Measurements from ENCODE around the gene CCT6B. TPM values are rescaled to one million over a fixed set of nuclear protein-coding genes. Genes with fewer than 3 reads are reported as not detected.
A peak's percentile ranks its signal among the peaks of the same experiment; 100 is the strongest.

The CCT6B gene
- total RNA-seq, 2 experiments from 2014 or later: 1.4 to 1.8 TPM

DNA sequence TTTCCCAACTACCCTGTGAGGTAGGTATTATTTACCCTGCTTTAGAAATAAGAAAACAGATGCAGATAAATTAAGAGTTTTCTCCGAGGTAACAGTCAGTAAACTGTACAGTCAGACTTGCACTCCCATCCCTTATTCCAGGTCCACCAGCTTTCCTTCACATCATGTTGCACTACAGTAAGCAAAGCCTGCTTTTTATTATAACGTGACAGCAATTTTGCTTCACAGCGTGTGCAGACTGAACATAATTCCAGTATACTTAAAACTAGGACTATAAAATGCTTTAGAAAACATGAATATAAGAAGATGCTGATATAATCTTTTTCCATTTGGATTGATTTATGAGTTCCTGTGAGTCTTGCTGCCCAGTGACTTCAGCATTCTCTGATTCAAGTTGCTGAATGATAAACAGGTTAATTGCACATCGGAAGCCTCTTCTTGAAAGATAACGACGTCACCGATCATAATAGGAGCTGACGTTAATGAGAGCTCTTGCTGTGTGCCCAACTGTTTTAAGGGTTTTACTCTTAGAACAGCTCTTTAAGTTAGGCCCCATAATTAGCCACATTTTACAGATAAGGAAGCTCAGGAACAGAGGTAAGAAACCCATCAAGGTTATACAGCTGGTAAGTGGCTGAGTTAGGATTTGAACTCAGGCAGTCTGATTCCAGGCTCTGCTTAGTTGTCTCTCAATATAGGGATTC lies 20.4 kb upstream of the CCT6B start:
- H3K4me3 Mint-ChIP-seq: peak overlapping the region; percentile 84
- no peaks in the 10 kb centered on the region for H3K9me3 Mint-ChIP-seq
- H3K27me3 Mint-ChIP-seq: no peaks in the 10 kb centered on the region
- peak overlapping the region; percentile 89 for H3K27ac Mint-ChIP-seq
- intact Hi-C loops (cut with micrococcal nuclease): loop anchor here (1.0 to 5.0 kb wide), 3 partner anchors 20 to 106 kb away; partner anchors contain the start of genes CCT6B, RFFL and ZNF830
- no peak for ATAC-seq
- POLR2A ChIA-PET: interaction anchor here (0.7 to 6.3 kb wide), 17 partner anchors 9 to 597 kb away, joined by 3 to 51 read pairs (median 6); partner anchors contain the start of genes CCT6B, PEX12, RAD51D and RFFL
- H3K4me1 Mint-ChIP-seq (ENCODE audit: low read depth): peaks cover 45% of the 10 kb centered on the region
- DNase-seq: no peak
- CTCF ChIA-PET: interaction anchor here (0.6 to 3.9 kb wide), 13 partner anchors 8 to 758 kb away, joined by 3 to 28 read pairs (median 4); partner anchors contain the start of gene RAD51D
- TF ChIP-seq, protein P1, sequence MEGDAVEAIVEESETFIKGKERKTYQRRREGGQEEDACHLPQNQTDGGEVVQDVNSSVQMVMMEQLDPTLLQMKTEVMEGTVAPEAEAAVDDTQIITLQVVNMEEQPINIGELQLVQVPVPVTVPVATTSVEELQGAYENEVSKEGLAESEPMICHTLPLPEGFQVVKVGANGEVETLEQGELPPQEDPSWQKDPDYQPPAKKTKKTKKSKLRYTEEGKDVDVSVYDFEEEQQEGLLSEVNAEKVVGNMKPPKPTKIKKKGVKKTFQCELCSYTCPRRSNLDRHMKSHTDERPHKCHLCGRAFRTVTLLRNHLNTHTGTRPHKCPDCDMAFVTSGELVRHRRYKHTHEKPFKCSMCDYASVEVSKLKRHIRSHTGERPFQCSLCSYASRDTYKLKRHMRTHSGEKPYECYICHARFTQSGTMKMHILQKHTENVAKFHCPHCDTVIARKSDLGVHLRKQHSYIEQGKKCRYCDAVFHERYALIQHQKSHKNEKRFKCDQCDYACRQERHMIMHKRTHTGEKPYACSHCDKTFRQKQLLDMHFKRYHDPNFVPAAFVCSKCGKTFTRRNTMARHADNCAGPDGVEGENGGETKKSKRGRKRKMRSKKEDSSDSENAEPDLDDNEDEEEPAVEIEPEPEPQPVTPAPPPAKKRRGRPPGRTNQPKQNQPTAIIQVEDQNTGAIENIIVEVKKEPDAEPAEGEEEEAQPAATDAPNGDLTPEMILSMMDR (IDR thresholded peaks at IDR 0.05): peak; percentile 11
- H3K36me3 Mint-ChIP-seq (ENCODE audit: low read depth): peaks cover 32% of the 10 kb centered on the region

DNA sequence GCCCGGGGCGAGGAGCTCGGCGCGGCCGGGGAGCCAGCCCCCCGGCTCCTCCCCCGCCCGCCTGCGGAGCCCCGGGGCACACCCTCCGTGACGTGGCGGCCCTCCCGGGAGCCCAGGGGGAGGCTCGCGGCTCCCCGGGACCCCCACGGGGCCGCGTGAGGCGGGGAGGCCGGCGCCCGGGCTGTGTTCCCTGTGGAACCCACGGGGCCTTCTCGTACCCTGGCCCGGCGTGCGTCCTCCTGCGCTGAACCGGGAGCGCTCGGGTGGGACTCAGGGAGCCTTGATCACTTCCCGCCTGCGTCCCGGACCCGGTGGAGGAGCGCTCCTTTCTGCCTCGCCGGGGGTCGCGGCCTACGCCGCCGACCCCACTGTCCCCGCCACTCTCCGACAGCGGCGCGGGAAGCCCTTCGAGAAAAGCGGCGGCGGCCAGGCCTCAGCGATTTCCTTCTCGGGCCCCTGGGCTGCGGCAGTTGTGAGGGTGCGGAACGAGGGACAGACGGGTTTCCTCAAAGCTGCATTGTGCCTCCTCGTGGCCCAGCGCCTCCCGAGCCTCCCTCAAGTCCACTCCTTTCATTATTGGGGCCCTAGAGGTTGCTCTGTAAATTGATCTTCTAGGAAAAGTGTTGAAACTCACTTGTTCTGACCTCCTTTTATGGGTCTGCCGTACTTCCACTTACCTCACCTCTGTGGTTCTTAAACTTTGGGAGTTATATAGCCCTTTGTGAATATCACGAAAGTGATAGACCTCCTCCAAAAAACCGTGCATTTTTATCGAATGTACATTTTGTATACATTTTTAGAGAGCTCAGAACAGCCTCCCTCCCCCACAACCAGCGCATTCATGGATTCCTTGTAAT lies 19.6 kb upstream of the CCT6B start:
- no peaks in the 10 kb centered on the region for H3K9me3 Mint-ChIP-seq
- peak; percentile 84 for DNase-seq
- TF ChIP-seq, protein P1 (IDR thresholded peaks at IDR 0.05): peak; percentile 47
- H3K36me3 Mint-ChIP-seq (ENCODE audit: low read depth): peaks cover 24% of the 10 kb centered on the region
- ATAC-seq: peak; percentile 87
- ChIA-PET POLR2A (interaction anchor here (0.7 to 6.3 kb wide), 19 partner anchors 8 to 598 kb away, joined by 3 to 51 read pairs (median 4); partner anchors contain the start of genes CCT6B, PEX12, RAD51D and RFFL), CTCF (interaction anchor here (0.6 to 3.9 kb wide), 14 partner anchors 9 to 759 kb away, joined by 3 to 28 read pairs (median 3); partner anchors contain the start of gene RAD51D)
- H3K4me1 Mint-ChIP-seq (ENCODE audit: low read depth): peaks cover 45% of the 10 kb centered on the region
- H3K27ac Mint-ChIP-seq: peak overlapping the region; percentile 89
- peak overlapping the region; percentile 94 for H3K4me3 Mint-ChIP-seq
- no peaks in the 10 kb centered on the region for H3K27me3 Mint-ChIP-seq
- intact Hi-C loops (cut with micrococcal nuclease): loop anchor here (1.0 to 5.0 kb wide), 3 partner anchors 20 to 106 kb away; partner anchors contain the start of genes CCT6B, RFFL and ZNF830

DNA sequence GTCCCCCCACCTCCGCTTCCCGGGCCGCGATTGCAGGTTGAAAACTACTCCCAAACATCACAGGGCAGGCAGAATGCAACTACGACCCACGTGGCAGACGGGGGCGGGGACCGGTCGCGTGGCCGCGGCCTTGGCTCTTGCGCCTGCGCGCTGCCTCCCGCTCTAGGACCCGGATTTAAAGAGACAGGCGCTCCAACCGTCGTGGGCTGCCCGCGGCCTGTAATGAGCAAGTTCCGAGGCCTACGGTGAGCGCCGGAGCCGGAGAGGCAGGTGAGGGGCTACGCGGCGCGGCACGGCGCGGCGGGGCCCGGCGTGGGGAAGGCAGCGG lies 19.1 kb upstream of the CCT6B start, which contains the start of gene LIG3:
Gene LIG3, plus strand, starts transcription at position 160 of the 328 bp plus-strand sequence. CDS start 2,494 bp downstream, outside the sequence.
- ATAC-seq: peak; percentile 78
- ChIA-PET CTCF (interaction anchor here (0.6 to 3.9 kb wide), 6 partner anchors 11 to 560 kb away, joined by 3 to 28 read pairs (median 4); partner anchors contain the start of gene RAD51D), POLR2A (interaction anchor here (0.6 to 6.3 kb wide), 14 partner anchors 9 to 384 kb away, joined by 3 to 51 read pairs (median 6); partner anchors contain the start of genes CCT6B, RAD51D, RFFL and ZNF830)
- H3K9me3 Mint-ChIP-seq: no peaks in the 10 kb centered on the region
- peaks cover 44% of the 10 kb centered on the region for H3K4me1 Mint-ChIP-seq (ENCODE audit: low read depth)
- intact Hi-C loops (cut with micrococcal nuclease): loop anchor here (5.0 kb wide), 2 partner anchors 82 to 107 kb away; partner anchors contain the start of gene RFFL
- peak within 1 kb of the TSS; percentile 94 for H3K4me3 Mint-ChIP-seq
- TF ChIP-seq, protein P1 (IDR thresholded peaks at IDR 0.05): no peak
- H3K27me3 Mint-ChIP-seq: no peaks in the 10 kb centered on the region
- peak within 1 kb of the TSS; percentile 97 for H3K27ac Mint-ChIP-seq
- H3K36me3 Mint-ChIP-seq (ENCODE audit: low read depth): peaks cover 20% of the 10 kb centered on the region
- peak; percentile 96 for DNase-seq

DNA sequence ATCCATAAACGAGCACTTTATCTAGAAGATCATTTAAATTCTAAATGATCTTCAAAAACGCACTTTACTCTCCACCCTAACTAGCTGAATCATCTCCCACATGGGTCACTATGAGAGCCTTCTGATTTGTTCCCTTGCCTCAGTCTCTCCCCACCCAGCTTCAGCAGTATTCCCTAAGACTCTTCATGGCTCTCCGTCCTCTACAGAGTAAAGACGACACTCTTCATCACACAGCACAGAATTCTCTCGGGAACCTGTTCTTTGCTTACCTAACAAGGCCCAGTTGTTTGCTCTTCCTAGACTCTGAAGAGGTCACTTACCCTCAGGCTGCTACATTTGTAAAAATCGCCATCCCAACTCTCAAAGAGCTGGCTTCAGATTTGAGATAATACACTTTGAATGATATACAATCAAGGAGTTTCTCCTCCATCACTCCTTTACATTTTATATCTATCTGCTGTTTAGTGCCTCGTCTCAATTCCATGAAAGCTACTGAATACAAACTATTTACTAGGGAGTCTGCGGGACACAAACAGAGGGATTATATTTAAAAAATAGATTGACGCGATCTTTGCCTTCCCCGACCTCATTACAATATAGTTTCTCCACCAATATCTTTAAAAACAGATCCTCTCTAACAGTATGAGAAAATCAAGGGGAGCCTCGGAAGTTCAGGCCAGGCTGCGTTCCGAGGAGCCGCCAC lies 18.5 kb upstream of the CCT6B start:
- TF ChIP-seq, protein P1 (IDR thresholded peaks at IDR 0.05): no peak
- intact Hi-C loops (cut with micrococcal nuclease): loop anchor here (5.0 kb wide), 2 partner anchors 82 to 108 kb away; partner anchors contain the start of gene RFFL
- ATAC-seq (no peak), DNase-seq (no peak)
- peaks cover 17% of the 10 kb centered on the region for H3K36me3 Mint-ChIP-seq (ENCODE audit: low read depth)
- peaks cover 44% of the 10 kb centered on the region for H3K4me1 Mint-ChIP-seq (ENCODE audit: low read depth)
- CTCF ChIA-PET: interaction anchor here (0.6 to 3.9 kb wide), 4 partner anchors 15 to 559 kb away, joined by 3 to 28 read pairs (median 3); partner anchors contain the start of gene RAD51D
- POLR2A ChIA-PET: interaction anchor here (0.6 to 6.3 kb wide), 13 partner anchors 9 to 383 kb away, joined by 3 to 51 read pairs (median 6); partner anchors contain the start of genes CCT6B, RAD51D, RFFL and ZNF830
- H3K27me3 Mint-ChIP-seq: no peaks in the 10 kb centered on the region
- no peaks in the 10 kb centered on the region for H3K9me3 Mint-ChIP-seq
- peak overlapping the region; percentile 97 for H3K27ac Mint-ChIP-seq
- peak overlapping the region; percentile 94 for H3K4me3 Mint-ChIP-seq
